Gastrocnemius medialis (tissue), 4 donors: ENCODE results near the gene NRCAM. TPM values are rescaled to one million over a fixed set of nuclear protein-coding genes. Genes with fewer than 3 reads are reported as not detected.

Experiments used
- ATAC-seq, 2 donors: fragments of 150-250 bp; one replicate each; pipeline ENCODE4 v1.9.1; 2016
- DNase-seq, 2 donors: peaks; one replicate each; pipeline ENCODE4 v3.0.0-alpha.2; 2019
- H3K27ac ChIP-seq, 4 donors: fragments of 200-600 bp; sonication (generic); 1 replicate in 1 of 4; 2 replicates in 3 of 4; pipeline ENCODE4 v1.5.1; 2016 to 2018; ENCODE audit warnings: mild to moderate bottlenecking in 2 of 4, moderate library complexity in 1 of 4
- H3K27me3 ChIP-seq, 3 donors: fragments of 200-600 bp; sonication (generic) in 2 of 3; 1 replicate in 1 of 3; 2 replicates in 2 of 3; pipeline versions ENCODE4 v1.5.1 to v1.6.0; 2016 to 2019; ENCODE audit warnings: mild to moderate bottlenecking in 1 of 3, moderate library complexity in 1 of 3
- H3K36me3 ChIP-seq, 2 donors: fragments of 200-600 bp; sonication (generic) in 1 of 2; one replicate each; pipeline ENCODE4 v1.5.1; 2017 to 2018
- H3K4me1 ChIP-seq, 2 donors: fragments of 200-600 bp; sonication (generic) in 1 of 2; one replicate each; pipeline ENCODE4 v1.5.1; 2016 to 2017; ENCODE audit warnings: mild to moderate bottlenecking in 2 of 2
- H3K4me3 ChIP-seq, 4 donors: fragments of 200-600 bp; sonication (generic) in 3 of 4; 1 replicate in 1 of 4; 2 replicates in 3 of 4; pipeline ENCODE4 v1.5.1; 2016 to 2019; ENCODE audit warnings: mild to moderate bottlenecking in 2 of 4
- H3K9me3 ChIP-seq, 3 donors: fragments of 200-600 bp; sonication (generic) in 2 of 3; 1 replicate in 1 of 3; 2 replicates in 2 of 3; pipeline ENCODE4 v1.5.1; 2016 to 2019
- CTCF ChIP-seq, 5 experiments: fragments of 450-650 bp in 3 of 5; fragments of 200-600 bp in 2 of 5; sonication (generic) in 2 of 5; IDR thresholded peaks in 4 of 5; conservative IDR thresholded peaks in 1 of 5; 1 replicate in 4 of 5; 2 replicates in 1 of 5; pipeline ENCODE4 v1.5.1; 2016 to 2019; ENCODE audit warnings: antibody characterized with exemption in 5 of 5, mild to moderate bottlenecking in 3 of 5, moderate library complexity in 3 of 5
- POLR2A ChIP-seq, 2 donors: fragments of 450-650 bp; IDR thresholded peaks; one replicate each; pipeline ENCODE4 v1.6.1; 2017; ENCODE audit warnings: antibody characterized with exemption in 2 of 2, mild to moderate bottlenecking in 2 of 2, moderate library complexity in 2 of 2
- in situ Hi-C, 4 donors: fragments of 200-750 bp; cut with MboI; loops; one replicate each; pipeline versions ENCODE4 v1.15.0 to v1.8.0; 2017; ENCODE audit warnings: low sequenced_read_pairs in 4 of 4
- intact Hi-C: fragments of 100-400 bp; cut with DNase I; formaldehyde crosslinking; loops from one replicate; pipeline ENCODE4 v1.15.1; 2023; ENCODE audit warnings: low total_unique reads
- total RNA-seq, 4 donors: library from RNA; depleted of rRNA; stranded (reverse); fragments of >200 nt; gene quantifications; one replicate each; pipeline versions ENCODE4 v1.1.0 to v1.2.3, GENCODE V29; 2016

Gene NRCAM
- total RNA-seq, 4 donors from 2014 or later = 0.18 to 0.31 (median 0.23) TPM; not detected in 1

DNA sequence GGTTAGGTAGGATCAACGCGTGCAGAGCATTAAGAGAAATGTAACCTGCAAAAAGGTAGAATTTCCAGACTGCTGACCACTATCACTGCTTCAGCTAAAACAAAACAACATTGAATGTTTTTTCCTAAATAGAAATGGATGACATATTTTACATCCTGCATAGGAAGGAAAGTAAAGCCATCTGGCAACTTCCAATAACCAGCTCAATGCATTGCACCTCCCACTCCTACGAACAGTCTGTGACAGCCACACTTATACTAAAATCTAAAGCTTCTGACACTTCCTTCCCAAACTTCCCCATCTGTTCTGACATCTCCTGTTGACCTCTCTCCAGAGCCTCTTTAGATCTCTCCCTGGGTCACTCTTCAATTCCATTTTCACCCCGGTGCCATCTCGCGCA lies 47.1 kb downstream of the NRCAM start:
- Histone ChIP-seq H3K36me3 (no peaks in the 10 kb centered on the region), H3K4me1 (no peaks in the 10 kb centered on the region), H3K9me3 (no peaks in the 10 kb centered on the region), H3K4me3 (no peak overlapping the region), H3K27ac (no peak overlapping the region), H3K27me3 (no peaks in the 10 kb centered on the region)
- TF ChIP-seq POLR2A (IDR thresholded peaks at IDR 0.05) = no peak
- no peak for TF ChIP-seq CTCF (IDR thresholded peaks at IDR 0.05 in 4 of 5, conservative IDR thresholded peaks at IDR 0.05 in 1 of 5)
- DNase-seq (no peak), ATAC-seq (no peak)
- in situ Hi-C loops = no loop called here
- intact Hi-C loops = no loop called here

GRCh38 chr7:108408296-108408991 lies 47.8 kb downstream of the NRCAM start:
- H3K27ac ChIP-seq = no peak overlapping the region
- H3K4me3 ChIP-seq = no peak overlapping the region
- TF ChIP-seq POLR2A (IDR thresholded peaks at IDR 0.05) (no peak), CTCF (IDR thresholded peaks at IDR 0.05 in 4 of 5, conservative IDR thresholded peaks at IDR 0.05 in 1 of 5) (no peak)
- no peaks in the 10 kb centered on the region for H3K4me1 ChIP-seq
- no peaks in the 10 kb centered on the region for H3K9me3 ChIP-seq
- intact Hi-C loops (no loop called here), in situ Hi-C loops (no loop called here)
- DNase-seq = no peak
- no peak for ATAC-seq
- no peaks in the 10 kb centered on the region for H3K27me3 ChIP-seq
- H3K36me3 ChIP-seq = no peaks in the 10 kb centered on the region

GRCh38 chr7:108407676-108408075 lies 48.6 kb downstream of the NRCAM start:
- in situ Hi-C loops = no loop called here
- H3K9me3 ChIP-seq = no peaks in the 10 kb centered on the region
- DNase-seq (no peak), ATAC-seq (no peak)
- H3K36me3 ChIP-seq = no peaks in the 10 kb centered on the region
- no peak overlapping the region for H3K27ac ChIP-seq
- TF ChIP-seq POLR2A (IDR thresholded peaks at IDR 0.05) (no peak), CTCF (IDR thresholded peaks at IDR 0.05 in 4 of 5, conservative IDR thresholded peaks at IDR 0.05 in 1 of 5) (no peak)
- H3K4me3 ChIP-seq = no peak overlapping the region
- H3K4me1 ChIP-seq = no peaks in the 10 kb centered on the region
- intact Hi-C loops = no loop called here
- no peaks in the 10 kb centered on the region for H3K27me3 ChIP-seq

GRCh38 chr7:108406222-108406890 lies 49.9 kb downstream of the NRCAM start:
- ATAC-seq = no peak
- DNase-seq = no peak
- in situ Hi-C loops (no loop called here), intact Hi-C loops (no loop called here)
- Histone ChIP-seq H3K27ac (no peak overlapping the region), H3K27me3 (no peaks in the 10 kb centered on the region), H3K4me1 (no peaks in the 10 kb centered on the region), H3K9me3 (no peaks in the 10 kb centered on the region), H3K36me3 (no peaks in the 10 kb centered on the region), H3K4me3 (no peak overlapping the region)
- TF ChIP-seq POLR2A (IDR thresholded peaks at IDR 0.05) = no peak
- TF ChIP-seq CTCF (IDR thresholded peaks at IDR 0.05 in 4 of 5, conservative IDR thresholded peaks at IDR 0.05 in 1 of 5) = no peak
